Transverse colon (tissue), 4 donors: ENCODE data around the gene PIH1D1. TPM values are rescaled to one million over a fixed set of nuclear protein-coding genes. Genes with fewer than 3 reads are reported as not detected.

ENCODE experiments used
- DNase-seq: peaks from one replicate; pipeline ENCODE4 v3.0.0-alpha.2; 2019
- H3K27ac ChIP-seq, 4 donors: fragments of 200-600 bp; sonication (generic); 2 replicates each; pipeline ENCODE4 v1.5.1; 2016 to 2018; ENCODE audit warnings: inconsistent platforms in 4 of 4
- H3K27me3 ChIP-seq: fragments of 200-600 bp; sonication (generic); 2 replicates; pipeline ENCODE4 v1.5.1; 2017; ENCODE audit warnings: inconsistent platforms
- H3K36me3 ChIP-seq, 4 donors: fragments of 200-600 bp; sonication (generic); 2 replicates each; pipeline ENCODE4 v1.5.1; 2017 to 2019; ENCODE audit warnings: inconsistent platforms in 4 of 4
- H3K4me1 ChIP-seq, 4 donors: fragments of 200-600 bp; sonication (generic); 2 replicates each; pipeline ENCODE4 v1.5.1; 2017 to 2020; ENCODE audit warnings: inconsistent platforms in 4 of 4
- H3K4me3 ChIP-seq, 4 donors: fragments of 200-600 bp; sonication (generic); 1 replicate in 1 of 4; 2 replicates in 3 of 4; pipeline versions ENCODE4 v1.5.1 to v1.6.1; 2017 to 2019; ENCODE audit warnings: inconsistent platforms in 4 of 4
- H3K9me3 ChIP-seq, 2 donors: fragments of 200-600 bp; sonication (generic); 2 replicates each; pipeline ENCODE4 v1.5.1; 2017 to 2019; ENCODE audit warnings: inconsistent platforms in 2 of 2
- CTCF ChIP-seq, 5 experiments: fragments of 200-600 bp in 3 of 5; fragments of 450-650 bp in 2 of 5; sonication (generic) in 3 of 5; IDR thresholded peaks; 1 replicate in 2 of 5; 2 replicates in 3 of 5; pipeline ENCODE4 v1.5.1; 2016 to 2017; ENCODE audit warnings: antibody characterized with exemption in 5 of 5, inconsistent platforms in 3 of 5, mild to moderate bottlenecking in 2 of 5, moderate library complexity in 1 of 5
- EP300 ChIP-seq: sonication (generic); formaldehyde crosslinking; IDR thresholded peaks from one replicate; pipeline ENCODE4 v1.6.1; 2017; ENCODE audit warnings: antibody characterized with exemption, low read depth
- POLR2A ChIP-seq: fragments of 450-650 bp; IDR thresholded peaks from one replicate; pipeline ENCODE4 v1.6.1; 2016; ENCODE audit warnings: antibody characterized with exemption, mild to moderate bottlenecking, moderate library complexity
- POLR2AphosphoS5 ChIP-seq, 3 donors: sonication (generic); formaldehyde crosslinking; IDR thresholded peaks; one replicate each; pipeline ENCODE4 v1.6.1; 2016; ENCODE audit warnings: antibody characterized with exemption in 3 of 3
- WGBS, 2 donors: methylation state at CpG; one replicate each; pipeline ENCODE4 v1.1.5; 2018; ENCODE audit warnings: low coverage in 1 of 2; 5-methylcytosine and 5-hydroxymethylcytosine counted together
- in situ Hi-C, 4 donors: fragments of 200-750 bp; cut with MboI; loops; one replicate each; pipeline versions ENCODE4 v1.15.0 to v1.15.1; 2017; ENCODE audit warnings: low sequenced_read_pairs in 3 of 4, low pct_ligation_motif_present in 1 of 4, low pct_unique_long_range_greater_than_20kb in 1 of 4
- intact Hi-C: fragments of 100-400 bp; cut with DNase I; formaldehyde crosslinking; loops from one replicate; pipeline ENCODE4 v1.15.1; 2023; ENCODE audit warnings: low total_unique reads
- total RNA-seq, 4 donors: library from RNA; depleted of rRNA; stranded (reverse); fragments of >200 nt; gene quantifications; one replicate each; pipeline ENCODE4 v1.1.0, GENCODE V29; 2016

The PIH1D1 gene
- total RNA-seq, 4 donors from 2014 or later = 52.7 to 105 (median 90.4) TPM

- H3K4me3 ChIP-seq = no peak overlapping the region
- peaks cover 0 to 4% (median 0%) of the 10 kb centered on the region in 4 donors for H3K4me1 ChIP-seq
- H3K9me3 ChIP-seq = no peaks in the 10 kb centered on the region
- DNase-seq = no peak
- intact Hi-C loops = no loop called here
- peaks cover 100% of the 10 kb centered on the region for H3K27me3 ChIP-seq
- H3K27ac ChIP-seq = no peak overlapping the region
- 79 to 89% methylated on average over 13 to 18 of the region's 18 CpGs for WGBS, 2 donors
- no peaks in the 10 kb centered on the region for H3K36me3 ChIP-seq
- in situ Hi-C loops = loop anchor here in 1 of 4 donors (5.0 kb wide), 1 partner anchor 43 kb away; no protein-coding TSS in a partner anchor
- TF ChIP-seq EP300 = no peak
- no peak for TF ChIP-seq POLR2A
- no peak for TF ChIP-seq POLR2AphosphoS5 (IDR thresholded peaks at IDR 0.05)
- no peak for TF ChIP-seq CTCF (IDR thresholded peaks at IDR 0.05)
Observed at GRCh38 chr19:49434907-49435583, 16.6 kb downstream of the PIH1D1 start.

GRCh38 chr19:49433240-49433901, 18.2 kb downstream of the PIH1D1 start:
- H3K4me1 ChIP-seq = peaks cover 0 to 6% (median 3%) of the 10 kb centered on the region in 4 donors
- no peak for DNase-seq
- TF ChIP-seq POLR2A (no peak), CTCF (IDR thresholded peaks at IDR 0.05) (no peak), POLR2AphosphoS5 (IDR thresholded peaks at IDR 0.05) (no peak), EP300 (no peak)
- in situ Hi-C loops (no loop called here), intact Hi-C loops (no loop called here)
- 10 to 30% methylated on average over 2 to 31 of the region's 31 CpGs for WGBS, 2 donors
- no peaks in the 10 kb centered on the region for H3K9me3 ChIP-seq
- H3K27ac ChIP-seq = no peak overlapping the region
- H3K27me3 ChIP-seq = peaks cover 100% of the 10 kb centered on the region
- no peaks in the 10 kb centered on the region for H3K36me3 ChIP-seq
- H3K4me3 ChIP-seq = no peak overlapping the region

GRCh38 chr19:49432141-49433073, 19.2 kb downstream of the PIH1D1 start:
- H3K4me3 ChIP-seq = no peak overlapping the region
- no peak overlapping the region for H3K27ac ChIP-seq
- 0 to 24% methylated on average over 2 to 54 of the region's 63 CpGs for WGBS, 2 donors
- H3K9me3 ChIP-seq = no peaks in the 10 kb centered on the region
- DNase-seq = peak; percentile 50
- intact Hi-C loops (no loop called here), in situ Hi-C loops (no loop called here)
- peaks cover 100% of the 10 kb centered on the region for H3K27me3 ChIP-seq
- no peaks in the 10 kb centered on the region for H3K36me3 ChIP-seq
- TF ChIP-seq EP300 = no peak
- TF ChIP-seq POLR2AphosphoS5 (IDR thresholded peaks at IDR 0.05) = no peak
- TF ChIP-seq POLR2A = no peak
- TF ChIP-seq CTCF (IDR thresholded peaks at IDR 0.05) = no peak
- H3K4me1 ChIP-seq = peaks cover 6 to 14% (median 11%) of the 10 kb centered on the region in 4 donors

- Histone ChIP-seq H3K27ac (no peak overlapping the region), H3K9me3 (no peaks in the 10 kb centered on the region), H3K4me1 (peaks cover 6 to 12% (median 11%) of the 10 kb centered on the region in 4 donors), H3K27me3 (peaks cover 100% of the 10 kb centered on the region), H3K36me3 (no peaks in the 10 kb centered on the region), H3K4me3 (no peak overlapping the region)
- DNase-seq = no peak
- WGBS, 2 donors = 22 to 58% methylated on average over 6 to 27 of the region's 29 CpGs
- TF ChIP-seq POLR2A (no peak), EP300 (no peak), CTCF (IDR thresholded peaks at IDR 0.05) (no peak), POLR2AphosphoS5 (IDR thresholded peaks at IDR 0.05) (no peak)
- in situ Hi-C loops (no loop called here), intact Hi-C loops (no loop called here)
Observed at GRCh38 chr19:49431330-49431749, 20.3 kb downstream of the PIH1D1 start.
